22Rv1 (cell line): ENCODE measurements around the gene LRRC73.

Experiments
- CTCF ChIP-seq: fragments of 450-650 bp; IDR thresholded peaks from 2 replicates; pipeline ENCODE4 v1.5.1; 2017; ENCODE audit warnings: mild to moderate bottlenecking
- ZFX ChIP-seq: fragments of 450-650 bp; IDR thresholded peaks from 2 replicates; pipeline ENCODE4 v1.6.1; 2017; ENCODE audit warnings: antibody characterized with exemption, borderline replicate concordance

- TF ChIP-seq CTCF (no peak), ZFX (no peak)
Observed at GRCh38 chr6:43523284-43523683, 13.1 kb upstream of the LRRC73 start.
